AG10803 (cell line): Measurements from ENCODE around the gene CXCR5.

Source experiments
- DNase-seq: peaks from one replicate; pipeline ENCODE4 v3.0.0; 2010; ENCODE audit warnings: low read depth
- H3K4me3 ChIP-seq: 2 replicates; pipeline ENCODE4 v1.5.1; 2011; ENCODE audit warnings: mild to moderate bottlenecking, low read length, control low read depth
- CTCF ChIP-seq: conservative IDR thresholded peaks from 2 replicates; pipeline ENCODE4 v1.5.1; 2011; ENCODE audit warnings: mild to moderate bottlenecking, low read length, control low read depth, inconsistent platforms

CXCR5 gene

GRCh38 chr11:118914178-118914918, 30.7 kb downstream of the CXCR5 start:
- TF ChIP-seq CTCF: no peak
- no peak for DNase-seq
- peak overlapping the region; percentile 24; the same call in 1 of the 2 replicates for H3K4me3 ChIP-seq

GRCh38 chr11:118914987-118915386, 31.3 kb downstream of the CXCR5 start:
- no peak overlapping the region for H3K4me3 ChIP-seq
- DNase-seq: no peak
- no peak for TF ChIP-seq CTCF

GRCh38 chr11:118915396-118915795, 31.7 kb downstream of the CXCR5 start:
- no peak for TF ChIP-seq CTCF
- H3K4me3 ChIP-seq: no peak overlapping the region
- DNase-seq: no peak

- no peak for DNase-seq
- H3K4me3 ChIP-seq: peak overlapping the region; percentile 33
- TF ChIP-seq CTCF: no peak
Measured at GRCh38 chr11:118915941-118916841, 32.5 kb downstream of the CXCR5 start.

- DNase-seq: peak; percentile 88
- H3K4me3 ChIP-seq: peak overlapping the region; percentile 33
- TF ChIP-seq CTCF: no peak
Measured at GRCh38 chr11:118916842-118917388, 33.2 kb downstream of the CXCR5 start.

- H3K4me3 ChIP-seq: peak overlapping the region; percentile 99
- peak; percentile 95 for DNase-seq
- no peak for TF ChIP-seq CTCF
Measured at GRCh38 chr11:118917481-118918127, 33.9 kb downstream of the CXCR5 start.
